ENCODE measurements around the gene P2RY6. TPM values are rescaled to one million over a fixed set of nuclear protein-coding genes. Genes with fewer than 3 reads are reported as not detected.

Gene P2RY6
- total and polyA plus RNA-seq, 2 of the 4 experiments (the other 2 are of a cell fraction) = 0.44 TPM; not detected in 1

GRCh38 chr11:73323464-73323863, 51.3 kb downstream of the P2RY6 start:
- intact Hi-C loops (cut with micrococcal nuclease) (loop anchor here (1.0 kb wide), 1 partner anchor 14 kb away; no protein-coding TSS in a partner anchor), dilution Hi-C loops (cut with HindIII; ENCODE audit: low sequenced_read_pairs, unreplicated experiment) (no loop called here), in situ Hi-C loops (cut with MboI; ENCODE audit: low sequenced_read_pairs) (no loop called here)
- DNase-seq = peak; percentile 77
- no peaks in the 10 kb centered on the region for H3K27me3 ChIP-seq (ENCODE audit: control insufficient read depth, insufficient read depth, low read length)
- H2BK5ac ChIP-seq (ENCODE audit: low read depth, low read length, poor library complexity, severe bottlenecking) = peak overlapping the region; percentile 92
- H4K91ac ChIP-seq (ENCODE audit: insufficient read depth, low read depth, low read length) = peak overlapping the region; percentile 97
- CTCF ChIA-PET = interaction anchor here (0.8 to 2.0 kb wide), 2 partner anchors 12 to 14 kb away, joined by 3 to 7 read pairs; no protein-coding TSS in a partner anchor
- peak overlapping the region; percentile 94 for H2BK20ac ChIP-seq (ENCODE audit: low read depth, low read length)
- TF ChIP-seq MXI1 (IDR thresholded peaks at IDR 0.05; ENCODE audit: borderline replicate concordance, low read depth, low read length) (0 out of 2 replicates have a peak, but pooled peaks have one; percentile 62), CHD1 (IDR thresholded peaks at IDR 0.05; ENCODE audit: low read depth, low read length) (no peak), RCOR1 (IDR thresholded peaks at IDR 0.05; ENCODE audit: insufficient replicate concordance, low read length) (no peak), MAZ (IDR thresholded peaks at IDR 0.05; ENCODE audit: borderline replicate concordance, low read depth, low read length) (peak; percentile 88), BHLHE40 (IDR thresholded peaks at IDR 0.05; ENCODE audit: low read depth, low read length) (no peak), RFX5 (IDR thresholded peaks at IDR 0.05; ENCODE audit: low read depth, low read length) (no peak), ELK1 (IDR thresholded peaks at IDR 0.05; ENCODE audit: borderline replicate concordance, low read depth, low read length) (no peak)
- H4K5ac ChIP-seq (ENCODE audit: low read depth, low read length) = peak overlapping the region; percentile 62
- H3K4me2 ChIP-seq (ENCODE audit: low read depth, low read length) = peak overlapping the region; percentile 56
- H3K79me1 ChIP-seq (ENCODE audit: low read depth in 1 of 2, low read length in 2 of 2) = peaks cover 33 to 89% of the 10 kb centered on the region in 2 experiments; a peak in 3 of 4 replicates
- H3K36me3 ChIP-seq (ENCODE audit: control insufficient read depth, insufficient read depth, low read length) = peaks cover 19% of the 10 kb centered on the region
- H4K8ac ChIP-seq (ENCODE audit: low read depth in 2 of 2, low read length in 2 of 2) = peak overlapping the region; percentile 90 to 95
- peak overlapping the region; percentile 73 for H2AFZ ChIP-seq (replicated peaks; ENCODE audit: low read length, poor library complexity)
- no peak overlapping the region for H3K4me3 ChIP-seq (ENCODE audit: insufficient read depth, low read depth, low read length)
- peak overlapping the region; percentile 92 for H3K14ac ChIP-seq (replicated peaks; ENCODE audit: low read depth, low read length)
- peak overlapping the region; percentile 98 for H3K27ac ChIP-seq (ENCODE audit: insufficient read depth, low read length)
- H2AK5ac ChIP-seq (ENCODE audit: low read depth, low read length) = peak overlapping the region; percentile 100
- peak overlapping the region; percentile 66 for H2AK9ac ChIP-seq (replicated peaks; ENCODE audit: low read depth, low read length, poor library complexity)
- H3K9ac ChIP-seq (ENCODE audit: low read depth, low read length) = peak overlapping the region; percentile 54
- peak overlapping the region; percentile 91 for H2BK120ac ChIP-seq (ENCODE audit: low read depth, low read length)
- BruUV-seq (replicated peaks) = no TSS peak
- peak overlapping the region; percentile 97 for H3K23ac ChIP-seq (ENCODE audit: low read depth, low read length)
- no peaks in the 10 kb centered on the region for H3K9me3 ChIP-seq (ENCODE audit: control insufficient read depth, insufficient read depth, low read length)
- peak overlapping the region; percentile 78 for H3K56ac ChIP-seq (ENCODE audit: extremely low read depth, insufficient read depth, low read length)
- H3K4me1 ChIP-seq (ENCODE audit: control insufficient read depth, insufficient read depth, low read length) = peaks cover 74% of the 10 kb centered on the region
- H2BK15ac ChIP-seq (ENCODE audit: low read depth, low read length) = peak overlapping the region; percentile 98; the same call in 2 of the 3 replicates
- WGBS, 2 experiments (ENCODE audit: extremely low coverage in 2 of 2, insufficient read length in 1 of 2) = 0% methylated on average over 2 of the region's 14 CpGs; no CpG with 5 or more reads in 1 of the 2 experiments
- POLR2A ChIA-PET (ENCODE audit: unreplicated experiment) = interaction anchor here (0.5 kb wide), 1 partner anchor 12 kb away, joined by 3 read pairs; no protein-coding TSS in a partner anchor
- H3K4ac ChIP-seq (ENCODE audit: low read depth, low read length) = peak overlapping the region; percentile 98
- H3K18ac ChIP-seq (ENCODE audit: low read depth, low read length) = peak overlapping the region; percentile 80
- ATAC-seq (ENCODE audit: low read depth) = peak; percentile 66
- H3K9me1 ChIP-seq (ENCODE audit: insufficient read depth, low read length) = peaks cover 38% of the 10 kb centered on the region
- peaks cover 62% of the 10 kb centered on the region for H4K20me1 ChIP-seq (ENCODE audit: insufficient read depth, low read length)

All from IMR-90 (cell line).